GM18507 (cell line): ENCODE results near the gene SEPTIN1.
"Not testable (repeated sequence)": the region's sequence is repeated elsewhere in the genome, so short reads cannot be mapped to it uniquely, and the experiment has no call there.

Source experiments
- DNase-seq: peaks from one replicate; pipeline ENCODE4 v3.0.0; 2011; ENCODE audit warnings: low read depth; ENCODE audit not compliant: insufficient read length; ENCODE audit errors: extremely low spot score
- FAIRE-seq: peaks from 2 replicates; lab custom pipeline; 2011; peaks lifted over from hg19 to GRCh38; lab: Jason Lieb, UNC

SEPTIN1 gene

GRCh38 chr16:30349675-30350074, 32.7 kb downstream of the SEPTIN1 start:
- DNase-seq = no peak
- FAIRE-seq = peak; percentile 81

- no peak for FAIRE-seq
- no peak for DNase-seq
Observed at GRCh38 chr16:30348929-30349328, 33.4 kb downstream of the SEPTIN1 start.

GRCh38 chr16:30348113-30348512, 34.2 kb downstream of the SEPTIN1 start:
- no peak for DNase-seq
- no peak for FAIRE-seq

- FAIRE-seq = no peak
- no peak for DNase-seq
Observed at GRCh38 chr16:30346286-30346685, 36.1 kb downstream of the SEPTIN1 start.

GRCh38 chr16:30343491-30343820, 38.9 kb downstream of the SEPTIN1 start:
- FAIRE-seq, DNase-seq: not testable (repeated sequence)

GRCh38 chr16:30342751-30343490, 39.4 kb downstream of the SEPTIN1 start:
- no peak for FAIRE-seq
- DNase-seq = no peak

GRCh38 chr16:30341971-30342370, 40.4 kb downstream of the SEPTIN1 start:
- not testable (repeated sequence) for FAIRE-seq, DNase-seq

- FAIRE-seq (no peak), DNase-seq (no peak)
Observed at GRCh38 chr16:30340621-30341020, 41.7 kb downstream of the SEPTIN1 start.

- not testable (repeated sequence) for DNase-seq, FAIRE-seq
Observed at GRCh38 chr16:30338715-30339114, 43.6 kb downstream of the SEPTIN1 start.

GRCh38 chr16:30337964-30338357, 44.4 kb downstream of the SEPTIN1 start:
- not testable (repeated sequence) for DNase-seq, FAIRE-seq

- FAIRE-seq (no peak), DNase-seq (no peak)
Observed at GRCh38 chr16:30335598-30336474, 46.5 kb downstream of the SEPTIN1 start.

- not testable (repeated sequence) for FAIRE-seq, DNase-seq
Observed at GRCh38 chr16:30335028-30335597, 47.2 kb downstream of the SEPTIN1 start.

- not testable (repeated sequence) for DNase-seq, FAIRE-seq
Observed at GRCh38 chr16:30334473-30334989, 47.8 kb downstream of the SEPTIN1 start.
